Calu3 (cell line): ENCODE measurements around the gene ARHGAP42. TPM values are rescaled to one million over a fixed set of nuclear protein-coding genes. Genes with fewer than 3 reads are reported as not detected.

Experiments used
- BruUV-seq: library from RNA; stranded (reverse); fragments of 400-500 nt; replicated peaks from 2 replicates; lab custom pipeline; 2021; lab: Mats Ljungman, UMichigan
- CTCF ChIA-PET: fragments of 300-600 bp; sonication (Branson Sonifier 250); formaldehyde crosslinking; loops from one replicate; lab custom pipeline; 2022; ENCODE audit warnings: antibody characterized with exemption; lab: Charles Lee
- DNase-seq: peaks from one replicate; pipeline ENCODE4 v3.0.0; 2022
- H3K27ac Mint-ChIP-seq: one replicate; pipeline ENCODE4 v1.8.0; 2022; ENCODE audit warnings: mixed read lengths; ENCODE audit not compliant: unreplicated experiment
- H3K27me3 Mint-ChIP-seq: one replicate; pipeline ENCODE4 v1.8.0; 2022; ENCODE audit warnings: mixed read lengths; ENCODE audit not compliant: unreplicated experiment
- H3K36me3 Mint-ChIP-seq: one replicate; pipeline ENCODE4 v1.8.0; 2022; ENCODE audit warnings: mild to moderate bottlenecking, moderate library complexity, mixed read lengths; ENCODE audit not compliant: insufficient read depth, unreplicated experiment
- H3K4me1 Mint-ChIP-seq: one replicate; pipeline ENCODE4 v1.8.0; 2022; ENCODE audit warnings: mild to moderate bottlenecking, low read depth, mixed read lengths; ENCODE audit not compliant: unreplicated experiment
- H3K4me3 Mint-ChIP-seq: one replicate; pipeline ENCODE4 v1.8.0; 2022; ENCODE audit warnings: mild to moderate bottlenecking, low read depth, moderate library complexity, mixed read lengths; ENCODE audit not compliant: unreplicated experiment
- H3K9me3 Mint-ChIP-seq: one replicate; pipeline ENCODE4 v1.8.0; 2022; ENCODE audit warnings: low read depth, mixed read lengths; ENCODE audit not compliant: unreplicated experiment
- intact Hi-C: fragments of 100-400 bp; cut with micrococcal nuclease; formaldehyde crosslinking; loops from one replicate; pipeline ENCODE4 v1.10.0; 2022; ENCODE audit not compliant: unreplicated experiment
- total RNA-seq: library from RNA; stranded (reverse); gene quantifications from 2 replicates; pipeline ENCODE4 v1.2.3, GENCODE V29; 2022
- TF ChIP-seq, protein P1 (sequence below): fragments of 200-600 bp; IDR thresholded peaks from one replicate; pipeline ENCODE4 v1.8.0; 2022; ENCODE audit warnings: antibody characterized with exemption; ENCODE audit not compliant: unreplicated experiment

Gene ARHGAP42
- total RNA-seq, 1 experiment from 2014 or later: 10.3 TPM

DNA sequence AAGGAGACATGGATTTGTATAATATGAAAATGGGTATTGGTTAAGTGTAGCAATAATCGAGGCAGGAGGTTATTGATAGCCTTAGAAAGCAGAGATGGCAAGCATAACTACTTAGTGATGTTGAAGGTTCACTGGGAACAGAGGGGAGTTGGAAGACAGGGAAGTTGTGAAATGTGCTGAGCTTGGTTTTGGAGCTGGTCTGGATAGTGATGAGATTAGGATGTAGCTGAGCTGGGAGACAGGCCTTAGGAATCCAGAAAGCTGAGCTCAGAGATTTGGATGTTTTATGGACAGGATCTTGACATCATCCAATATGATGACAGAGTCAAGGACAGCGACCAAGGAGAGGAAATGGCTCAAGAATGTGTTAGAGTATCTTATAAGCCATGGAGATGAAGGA is 113.1 kb downstream of the ARHGAP42 start:
- no TSS peak for BruUV-seq
- CTCF ChIA-PET: no interaction called here
- Mint-ChIP-seq H3K4me3 (no peak overlapping the region), H3K4me1 (no peaks in the 10 kb centered on the region), H3K27ac (no peak overlapping the region), H3K27me3 (no peaks in the 10 kb centered on the region), H3K36me3 (no peaks in the 10 kb centered on the region), H3K9me3 (no peaks in the 10 kb centered on the region)
- TF ChIP-seq, protein P1, sequence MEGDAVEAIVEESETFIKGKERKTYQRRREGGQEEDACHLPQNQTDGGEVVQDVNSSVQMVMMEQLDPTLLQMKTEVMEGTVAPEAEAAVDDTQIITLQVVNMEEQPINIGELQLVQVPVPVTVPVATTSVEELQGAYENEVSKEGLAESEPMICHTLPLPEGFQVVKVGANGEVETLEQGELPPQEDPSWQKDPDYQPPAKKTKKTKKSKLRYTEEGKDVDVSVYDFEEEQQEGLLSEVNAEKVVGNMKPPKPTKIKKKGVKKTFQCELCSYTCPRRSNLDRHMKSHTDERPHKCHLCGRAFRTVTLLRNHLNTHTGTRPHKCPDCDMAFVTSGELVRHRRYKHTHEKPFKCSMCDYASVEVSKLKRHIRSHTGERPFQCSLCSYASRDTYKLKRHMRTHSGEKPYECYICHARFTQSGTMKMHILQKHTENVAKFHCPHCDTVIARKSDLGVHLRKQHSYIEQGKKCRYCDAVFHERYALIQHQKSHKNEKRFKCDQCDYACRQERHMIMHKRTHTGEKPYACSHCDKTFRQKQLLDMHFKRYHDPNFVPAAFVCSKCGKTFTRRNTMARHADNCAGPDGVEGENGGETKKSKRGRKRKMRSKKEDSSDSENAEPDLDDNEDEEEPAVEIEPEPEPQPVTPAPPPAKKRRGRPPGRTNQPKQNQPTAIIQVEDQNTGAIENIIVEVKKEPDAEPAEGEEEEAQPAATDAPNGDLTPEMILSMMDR: no peak
- intact Hi-C loops: no loop called here
- no peak for DNase-seq

DNA sequence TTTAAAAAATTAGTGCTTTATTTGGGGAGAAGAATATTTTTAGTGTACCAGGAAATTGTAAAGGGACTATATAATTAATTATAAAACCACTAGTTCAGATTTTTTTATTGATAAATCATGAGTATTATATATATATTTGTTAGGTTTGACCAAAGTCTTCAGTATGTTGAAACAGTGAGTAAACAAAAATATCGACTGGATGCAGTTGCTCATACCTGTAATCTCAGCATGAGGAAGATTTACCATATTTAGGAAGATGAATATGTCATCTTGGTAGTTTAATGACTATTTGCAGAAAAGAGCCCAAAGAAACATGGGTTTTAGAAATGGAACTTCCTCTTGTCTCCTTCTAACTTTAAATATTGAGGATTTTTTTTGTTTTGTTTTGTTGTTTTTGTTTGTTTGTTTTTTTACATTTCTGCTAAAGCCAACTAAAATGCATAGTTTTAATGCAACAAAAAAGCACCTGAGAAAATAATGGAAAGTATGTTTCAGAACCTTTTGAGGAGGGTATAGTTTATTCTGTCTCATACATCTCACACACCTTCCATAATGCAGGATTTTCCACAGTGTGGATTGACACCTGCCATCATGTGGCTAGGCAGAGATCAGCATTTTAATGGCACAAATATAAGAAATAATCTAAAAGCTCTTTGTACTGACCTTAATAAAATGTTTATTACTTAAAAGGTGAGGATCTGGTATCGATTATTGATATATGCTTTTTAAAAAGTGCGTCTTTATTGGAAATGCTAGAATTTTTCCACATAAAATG is 114.3 kb downstream of the ARHGAP42 start:
- intact Hi-C loops: no loop called here
- no TSS peak for BruUV-seq
- Mint-ChIP-seq H3K27ac (no peak overlapping the region), H3K36me3 (no peaks in the 10 kb centered on the region), H3K4me1 (no peaks in the 10 kb centered on the region), H3K27me3 (no peaks in the 10 kb centered on the region), H3K4me3 (no peak overlapping the region), H3K9me3 (no peaks in the 10 kb centered on the region)
- TF ChIP-seq, protein P1: no peak
- CTCF ChIA-PET: no interaction called here
- DNase-seq: no peak

DNA sequence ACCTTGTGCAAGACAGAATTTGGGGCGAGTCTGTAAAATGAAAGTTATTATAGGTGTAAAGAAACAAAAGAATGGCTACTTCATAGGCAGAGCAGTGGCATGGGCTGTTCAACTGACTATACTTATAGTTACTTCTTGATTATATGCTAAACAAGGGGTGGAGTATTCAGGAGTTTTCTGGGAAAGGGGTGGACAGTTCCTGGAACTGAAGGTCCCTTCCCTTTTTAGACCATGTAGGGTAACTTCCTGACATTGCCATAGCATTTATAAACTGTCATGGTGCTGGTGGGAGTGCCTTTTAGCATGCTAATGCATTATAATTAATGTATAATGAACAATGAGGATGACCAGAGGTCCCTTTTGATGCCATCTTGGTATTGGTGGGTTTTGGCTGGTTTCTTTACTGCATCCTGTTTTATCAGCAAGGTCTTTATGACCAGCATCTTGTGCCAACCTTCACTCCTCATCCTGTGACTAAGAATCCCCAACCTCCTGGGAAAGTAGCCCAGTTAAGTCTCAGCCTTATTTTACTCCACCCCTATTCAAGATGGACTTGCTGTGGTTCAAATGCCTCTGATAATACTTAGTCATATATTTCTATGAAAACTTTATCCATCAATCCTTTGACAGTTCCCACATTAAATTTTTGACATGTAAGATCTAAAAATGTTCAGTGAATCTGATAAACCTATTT is 118.6 kb downstream of the ARHGAP42 start:
- Mint-ChIP-seq H3K4me3 (no peak overlapping the region), H3K4me1 (peaks cover 27% of the 10 kb centered on the region), H3K36me3 (no peaks in the 10 kb centered on the region), H3K9me3 (no peaks in the 10 kb centered on the region), H3K27me3 (no peaks in the 10 kb centered on the region), H3K27ac (no peak overlapping the region)
- CTCF ChIA-PET: no interaction called here
- no TSS peak for BruUV-seq
- DNase-seq: no peak
- intact Hi-C loops: no loop called here
- TF ChIP-seq, protein P1: no peak

DNA sequence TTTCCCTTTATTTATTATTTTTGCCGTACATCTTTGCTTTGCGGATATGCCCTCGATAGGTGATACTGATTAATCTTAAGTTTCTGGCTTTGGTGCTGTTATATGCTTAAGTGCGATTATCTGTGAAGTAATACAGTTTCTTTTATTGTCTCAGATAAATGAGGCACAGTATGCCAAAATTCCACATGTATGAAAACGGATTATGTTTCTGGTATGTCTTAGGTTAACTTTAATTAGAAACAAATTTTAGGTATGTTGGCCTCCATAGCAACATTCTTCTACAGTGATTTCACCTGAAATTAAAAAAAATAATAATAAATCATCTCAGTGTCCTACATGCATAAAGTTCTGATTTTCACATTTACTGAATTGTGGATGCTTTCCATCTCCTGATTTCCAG is 119.2 kb downstream of the ARHGAP42 start:
- DNase-seq: no peak
- intact Hi-C loops: no loop called here
- TF ChIP-seq, protein P1: no peak
- CTCF ChIA-PET: no interaction called here
- peaks cover 27% of the 10 kb centered on the region for H3K4me1 Mint-ChIP-seq
- no peaks in the 10 kb centered on the region for H3K27me3 Mint-ChIP-seq
- no peak overlapping the region for H3K27ac Mint-ChIP-seq
- no TSS peak for BruUV-seq
- no peak overlapping the region for H3K4me3 Mint-ChIP-seq
- H3K9me3 Mint-ChIP-seq: no peaks in the 10 kb centered on the region
- no peaks in the 10 kb centered on the region for H3K36me3 Mint-ChIP-seq
